Bronchial epithelial cell (primary cell): ENCODE data around the gene MRPL47. TPM values are rescaled to one million over a fixed set of nuclear protein-coding genes. Genes with fewer than 3 reads are reported as not detected.

Experiments used
- DNase-seq: peaks from one replicate; pipeline ENCODE4 v3.0.0-alpha.2; 2010; ENCODE audit warnings: low read depth
- FAIRE-seq: peaks from 2 replicates; lab custom pipeline; 2011; peaks lifted over from hg19 to GRCh38; lab: Jason Lieb, UNC
- H3K27me3 ChIP-seq: 2 replicates; pipeline ENCODE4 v1.5.1; 2011; ENCODE audit warnings: low read length; ENCODE audit not compliant: control insufficient read depth, insufficient read depth
- H3K36me3 ChIP-seq: 2 replicates; pipeline ENCODE4 v1.5.1; 2011; ENCODE audit warnings: low read length; ENCODE audit not compliant: control insufficient read depth, insufficient read depth
- H3K4me3 ChIP-seq: 2 replicates; pipeline ENCODE4 v1.5.1; 2011; ENCODE audit warnings: mild to moderate bottlenecking, low read depth, low read length, control low read depth
- CTCF ChIP-seq: IDR thresholded peaks from 2 replicates; pipeline ENCODE4 v1.5.1; 2011; ENCODE audit warnings: mild to moderate bottlenecking, moderate library complexity, low read length, control low read depth, inconsistent platforms; ENCODE audit not compliant: insufficient read depth, severe bottlenecking
- total RNA-seq: library from RNA; depleted of rRNA; stranded (reverse); fragments of >200 nt; gene quantifications from 2 replicates; pipeline ENCODE4 v1.2.1, GENCODE V29; 2014

MRPL47 gene
- total RNA-seq, 1 donor from 2014 or later, result 42.9 TPM

- no peak overlapping the region for H3K4me3 ChIP-seq
- TF ChIP-seq CTCF, result no peak
- no peaks in the 10 kb centered on the region for H3K27me3 ChIP-seq
- DNase-seq, result no peak
- H3K36me3 ChIP-seq, result peaks cover 4% of the 10 kb centered on the region
- no peak for FAIRE-seq
Measured at GRCh38 chr3:179603321-179603720, 1.1 kb downstream of the MRPL47 start.

- no peak overlapping the region for H3K4me3 ChIP-seq
- DNase-seq (no peak), FAIRE-seq (no peak)
- H3K36me3 ChIP-seq, result peaks cover 7% of the 10 kb centered on the region
- no peak for TF ChIP-seq CTCF
- no peaks in the 10 kb centered on the region for H3K27me3 ChIP-seq
Measured at GRCh38 chr3:179599531-179599930, 4.9 kb downstream of the MRPL47 start.

- Histone ChIP-seq H3K36me3 (peaks cover 8% of the 10 kb centered on the region), H3K27me3 (no peaks in the 10 kb centered on the region), H3K4me3 (no peak overlapping the region)
- TF ChIP-seq CTCF, result no peak
- FAIRE-seq, result no peak
- no peak for DNase-seq
Measured at GRCh38 chr3:179591313-179591712, 13.1 kb downstream of the MRPL47 start.

GRCh38 chr3:179590669-179591068 is 13.8 kb downstream of the MRPL47 start:
- H3K27me3 ChIP-seq, result no peaks in the 10 kb centered on the region
- TF ChIP-seq CTCF, result no peak
- peaks cover 8% of the 10 kb centered on the region for H3K36me3 ChIP-seq
- FAIRE-seq, result no peak
- H3K4me3 ChIP-seq, result no peak overlapping the region
- DNase-seq, result no peak

GRCh38 chr3:179589143-179589542 is 15.3 kb downstream of the MRPL47 start:
- Histone ChIP-seq H3K36me3 (peaks cover 6% of the 10 kb centered on the region), H3K27me3 (no peaks in the 10 kb centered on the region), H3K4me3 (no peak overlapping the region)
- FAIRE-seq, result no peak
- TF ChIP-seq CTCF, result no peak
- DNase-seq, result no peak

- DNase-seq, result no peak
- no peaks in the 10 kb centered on the region for H3K27me3 ChIP-seq
- no peak overlapping the region for H3K4me3 ChIP-seq
- TF ChIP-seq CTCF, result no peak
- FAIRE-seq, result no peak
- peaks cover 5% of the 10 kb centered on the region for H3K36me3 ChIP-seq
Measured at GRCh38 chr3:179580992-179581391, 23.4 kb downstream of the MRPL47 start.
